GM18502 (cell line): ENCODE results near the gene KDM8.

Experiments used
- ATAC-seq: cut with Tn5 transposase; IDR thresholded peaks from one replicate; pipeline ENCODE4 v1.9.1; 2021; ENCODE audit warnings: mild to moderate bottlenecking; ENCODE audit not compliant: unreplicated experiment, poor library complexity

The KDM8 gene

GRCh38 chr16:27214084-27214961, 11.0 kb downstream of the KDM8 start:
- ATAC-seq: no peak

DNA sequence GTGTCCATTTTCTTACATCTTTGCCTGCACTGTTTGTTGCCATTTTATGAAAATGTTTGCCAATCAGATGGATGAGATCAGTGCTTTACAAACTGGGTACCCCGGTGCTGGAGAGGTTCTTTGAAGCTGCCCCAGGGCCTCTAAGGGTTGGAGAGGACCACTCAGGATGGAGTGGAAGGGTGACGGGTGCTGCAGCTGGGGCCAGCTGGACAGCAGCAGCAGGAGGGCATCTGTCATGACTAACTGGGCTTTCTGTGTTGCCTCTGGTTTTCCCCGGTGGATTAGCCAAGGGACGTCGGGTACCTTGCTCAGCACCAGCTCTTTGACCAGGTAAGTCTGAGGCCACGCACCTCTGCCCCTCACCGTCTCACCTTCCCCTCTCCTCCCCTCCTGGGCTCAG, 12.3 kb downstream of the KDM8 start:
- no peak for ATAC-seq

DNA sequence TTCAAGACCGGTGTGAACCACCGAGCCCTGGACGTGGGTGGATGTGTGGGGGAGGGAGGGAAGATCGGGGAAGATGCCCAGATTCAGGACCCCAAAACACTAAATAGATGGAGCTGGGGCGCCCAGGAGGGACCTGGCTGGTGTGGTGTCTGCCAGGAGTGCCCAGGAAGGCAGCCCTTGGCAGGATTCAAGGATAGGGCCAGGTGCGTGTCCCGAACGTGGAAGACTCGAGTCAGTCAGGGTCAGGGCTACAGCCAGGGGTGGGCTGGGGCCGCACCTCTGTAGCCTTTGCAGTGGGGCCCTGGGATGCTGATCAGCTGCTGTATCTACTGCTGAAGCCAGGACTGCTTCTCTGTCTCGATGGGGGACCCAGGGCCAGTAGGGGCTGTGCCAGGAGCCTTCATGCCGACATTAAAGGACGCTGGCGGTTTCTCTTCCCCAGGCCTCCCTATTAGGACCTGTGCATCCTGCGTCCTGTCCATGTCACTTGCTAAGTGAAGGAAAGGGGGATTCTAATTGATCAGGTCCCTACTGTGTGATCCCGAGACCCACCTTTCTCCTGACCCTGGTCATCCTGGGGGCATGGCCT, 13.1 kb downstream of the KDM8 start:
- no peak for ATAC-seq

- no peak for ATAC-seq
Measured at GRCh38 chr16:27217256-27217655, 13.9 kb downstream of the KDM8 start.

GRCh38 chr16:27218756-27219155, 15.4 kb downstream of the KDM8 start:
- ATAC-seq: no peak

- no peak for ATAC-seq
Measured at GRCh38 chr16:27219161-27219560, 15.8 kb downstream of the KDM8 start.

- no peak for ATAC-seq
Measured at GRCh38 chr16:27220120-27220519, 16.8 kb downstream of the KDM8 start.

GRCh38 chr16:27220527-27220926, 17.2 kb downstream of the KDM8 start:
- ATAC-seq: no peak

GRCh38 chr16:27220991-27221390, 17.7 kb downstream of the KDM8 start:
- ATAC-seq: no peak

DNA sequence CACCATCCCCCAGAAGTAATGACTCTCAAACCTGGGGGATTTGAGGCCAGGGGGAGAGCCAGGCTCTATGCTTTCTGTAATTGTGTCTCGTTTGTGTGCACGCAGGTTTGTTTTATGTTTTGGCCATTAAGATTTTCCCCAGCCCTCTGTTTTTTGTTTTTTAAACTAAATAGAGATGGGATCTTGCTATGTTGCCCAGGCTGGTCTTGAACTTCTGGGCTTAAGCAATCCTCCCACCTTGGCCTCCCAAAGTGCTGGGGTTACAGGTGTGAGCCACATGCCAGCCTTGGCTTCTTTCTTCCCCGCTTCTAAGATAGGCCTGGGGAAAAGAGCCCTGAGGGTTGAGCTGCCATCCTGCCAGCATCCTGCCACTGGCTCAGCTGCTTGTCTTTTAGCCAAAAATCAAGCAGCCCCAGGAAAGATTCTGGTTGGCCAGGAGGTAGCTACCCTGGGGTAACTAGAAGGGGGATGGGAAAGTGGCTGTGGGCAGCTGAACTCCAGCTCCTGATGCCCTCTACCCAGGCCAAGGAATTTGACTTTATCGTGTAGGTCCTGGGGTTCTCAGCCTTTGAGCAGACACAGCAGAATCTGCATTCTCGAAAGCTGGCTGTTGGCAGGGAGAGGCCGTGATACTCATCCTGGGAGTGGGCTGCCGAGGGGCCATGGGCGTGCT, 18.4 kb downstream of the KDM8 start:
- no peak for ATAC-seq

- ATAC-seq: no peak
Measured at GRCh38 chr16:27222249-27223225, 19.2 kb downstream of the KDM8 start.

GRCh38 chr16:27223226-27223610, 19.9 kb downstream of the KDM8 start:
- ATAC-seq: no peak

DNA sequence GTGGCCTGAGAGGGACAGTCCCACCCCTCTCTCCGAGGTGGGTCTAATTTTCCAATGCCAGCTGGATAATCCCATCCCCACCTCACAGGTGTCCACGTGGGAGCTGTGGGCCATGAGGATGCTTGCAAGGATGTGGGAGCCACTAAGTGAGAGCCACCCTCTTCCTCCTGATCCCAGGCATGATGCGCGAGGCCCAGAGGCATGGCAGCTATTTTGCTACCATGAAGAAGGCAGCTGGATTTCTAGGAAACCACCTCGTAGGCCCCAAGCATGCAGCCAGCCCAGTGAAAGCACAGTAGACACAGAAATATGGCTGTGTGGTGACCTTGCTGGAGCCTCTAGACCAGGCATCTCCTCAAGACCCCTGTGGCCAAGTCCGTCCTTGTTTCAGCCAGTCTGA, 20.4 kb downstream of the KDM8 start:
- ATAC-seq: no peak

DNA sequence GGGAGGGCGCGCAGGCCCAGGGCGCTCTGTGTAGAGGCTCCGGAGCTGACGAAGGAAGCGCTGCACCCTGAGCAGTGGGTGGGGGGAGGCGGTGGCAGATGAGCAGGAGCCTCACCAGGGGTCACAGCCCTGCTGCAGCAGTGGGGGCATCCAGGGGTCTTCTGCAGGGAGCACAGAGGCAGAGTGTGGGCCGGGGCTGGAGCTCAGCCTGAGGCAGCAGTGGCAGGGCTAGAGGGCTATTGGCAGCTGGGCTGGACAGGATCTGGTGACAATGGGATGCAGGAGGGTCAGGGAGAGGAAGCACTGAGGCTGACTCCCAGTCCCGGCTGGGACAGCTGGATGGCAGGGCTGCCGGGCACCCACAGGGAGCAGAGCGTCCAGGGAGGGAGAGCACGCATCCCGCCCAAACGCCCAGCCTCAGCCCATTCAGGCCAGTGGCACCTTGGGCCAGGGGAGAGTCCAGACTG, 21.0 kb downstream of the KDM8 start:
- ATAC-seq: no peak

DNA sequence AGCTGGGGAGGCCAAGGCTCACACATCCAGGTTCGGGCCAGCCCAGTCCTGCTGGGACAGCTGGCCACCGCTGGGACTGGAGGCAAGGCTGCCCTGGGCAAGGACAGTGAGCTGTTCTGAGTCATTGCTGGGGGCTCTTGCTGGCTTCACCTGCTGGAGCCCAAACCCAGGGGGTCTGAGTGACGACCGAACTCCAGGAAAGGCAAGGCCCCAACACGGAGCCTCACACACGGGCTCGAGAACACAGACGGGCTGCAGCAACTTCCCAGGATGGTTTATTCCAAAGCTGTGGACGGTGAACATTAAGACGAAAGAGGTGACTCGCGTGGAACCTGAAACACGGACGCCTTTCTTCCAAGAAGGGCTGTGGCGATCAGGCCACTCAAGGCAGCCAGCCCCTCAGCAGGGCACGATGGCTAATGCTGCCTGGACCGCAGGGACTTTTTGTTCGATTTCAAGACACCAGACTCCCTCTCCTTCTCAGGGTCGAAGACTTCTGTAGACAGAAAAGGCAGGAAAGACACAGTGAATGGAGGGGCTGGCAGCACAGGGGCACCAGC, 21.5 kb downstream of the KDM8 start:
- ATAC-seq: no peak

GRCh38 chr16:27225536-27226360, 22.4 kb downstream of the KDM8 start:
- no peak for ATAC-seq

GRCh38 chr16:27226476-27226875, 23.1 kb downstream of the KDM8 start:
- no peak for ATAC-seq

GRCh38 chr16:27226976-27227705, 23.8 kb downstream of the KDM8 start:
- ATAC-seq: no peak
